HCT116 (cell line): ENCODE data around the gene RHOD. TPM values are rescaled to one million over a fixed set of nuclear protein-coding genes. Genes with fewer than 3 reads are reported as not detected.

Source experiments
- ATAC-seq: fragments of 200-7000 bp; cut with Tn5 transposase; 2 replicates; pipeline ENCODE4 v1.9.1; 2020; ENCODE audit warnings: mild to moderate bottlenecking, moderate library complexity
- BruUV-seq: library from RNA; stranded (reverse); fragments of 400-500 nt; replicated peaks from 2 replicates; lab custom pipeline; 2021; lab: Mats Ljungman, UMichigan
- CTCF ChIA-PET: fragments of 300-600 bp; sonication (Branson Sonifier 250); formaldehyde crosslinking; loops from one replicate; lab custom pipeline; 2021; ENCODE audit warnings: antibody characterized with exemption; lab: Charles Lee
- POLR2A ChIA-PET: fragments of 300-600, 350-600 bp; sonication (Branson Sonifier 250); formaldehyde crosslinking; loops from one replicate; lab custom pipeline; 2021; ENCODE audit warnings: antibody characterized with exemption; lab: Charles Lee
- RAD21 ChIA-PET, 2 experiments: fragments of 300-600 bp; sonication (Branson Sonifier 250); formaldehyde crosslinking; loops; one replicate each; lab custom pipeline; 2023; ENCODE audit warnings: low total read pairs in 2 of 2; ENCODE audit not compliant: uncharacterized antibody in 2 of 2, unreplicated experiment in 2 of 2, low non-redundant PET in 1 of 2; lab: Charles Lee
- DNase-seq: peaks from one replicate; pipeline ENCODE4 v3.0.0-alpha.2; 2010; ENCODE audit warnings: low read depth, low spot score
- H2AFZ ChIP-seq: fragments of 200-600 bp; shearing (Covaris generic), sonication (generic); 2 replicates; pipeline ENCODE4 v1.6.1; 2017; ENCODE audit warnings: low read depth, mixed run types, mixed read lengths, antibody characterized with exemption, low read length; ENCODE audit not compliant: poor library complexity, severe bottlenecking
- H3K27ac ChIP-seq: 2 replicates; pipeline ENCODE4 v1.5.1; 2012; ENCODE audit warnings: low read depth, low read length
- H3K27me3 ChIP-seq: fragments of 200-600 bp; sonication (generic); 2 replicates; pipeline ENCODE4 v1.6.1; 2016; ENCODE audit warnings: mixed run types, low read length, mixed read lengths; ENCODE audit not compliant: insufficient read depth
- H3K36me3 ChIP-seq, 2 experiments: fragments of 200-500 bp in 1 of 2; fragments of 200-600 bp in 1 of 2; sonication (Bioruptor generic) in 1 of 2; sonication (generic) in 1 of 2; 2 replicates each; pipeline versions ENCODE4 v1.5.1 to v1.6.1; 2014 to 2016; ENCODE audit warnings: low read length in 2 of 2, inconsistent platforms in 1 of 2, mixed read lengths in 1 of 2, mixed run types in 1 of 2; ENCODE audit not compliant: insufficient read depth in 2 of 2, control insufficient read depth in 1 of 2
- H3K4me1 ChIP-seq, 2 experiments: fragments of 200-600 bp in 1 of 2; sonication (generic) in 1 of 2; 2 replicates each; pipeline versions ENCODE4 v1.5.1 to v1.6.1; 2012 to 2017; ENCODE audit warnings: low read length in 2 of 2, inconsistent platforms in 1 of 2, mild to moderate bottlenecking in 1 of 2, mixed read lengths in 1 of 2, mixed run types in 1 of 2, moderate library complexity in 1 of 2; ENCODE audit not compliant: insufficient read depth in 2 of 2, control insufficient read depth in 1 of 2
- H3K4me2 ChIP-seq: fragments of 200-600 bp; sonication (generic); 2 replicates; pipeline ENCODE4 v1.6.1; 2017; ENCODE audit warnings: mixed run types, low read length, mixed read lengths
- H3K4me3 ChIP-seq, 2 experiments: fragments of 200-600 bp in 1 of 2; sonication (generic) in 1 of 2; replicated peaks in 1 of 2; 2 replicates each; pipeline ENCODE4 v1.5.1; 2011 to 2016; ENCODE audit warnings: low read length in 2 of 2, control low read depth in 1 of 2, low read depth in 1 of 2, mild to moderate bottlenecking in 1 of 2, mixed read lengths in 1 of 2, mixed run types in 1 of 2
- H3K79me2 ChIP-seq: fragments of 200-600 bp; sonication (generic); 2 replicates; pipeline ENCODE4 v1.6.1; 2017; ENCODE audit warnings: mild to moderate bottlenecking, mixed run types, low read length, moderate library complexity, mixed read lengths; ENCODE audit not compliant: insufficient read depth
- H3K9ac ChIP-seq: fragments of 200-600 bp; sonication (generic); 2 replicates; pipeline ENCODE4 v1.6.1; 2016; ENCODE audit warnings: low read length, mixed read lengths
- H3K9me2 ChIP-seq: fragments of 200-600 bp; sonication (generic), shearing (Covaris generic); 2 replicates; pipeline ENCODE4 v1.6.1; 2017; ENCODE audit warnings: mixed run types, mild to moderate bottlenecking, moderate library complexity; ENCODE audit not compliant: insufficient read depth
- H3K9me3 ChIP-seq, 2 experiments: fragments of 200-500 bp in 1 of 2; fragments of 200-600 bp in 1 of 2; sonication (Bioruptor generic) in 1 of 2; sonication (generic) in 1 of 2; 2 replicates each; pipeline ENCODE4 v1.6.1; 2014 to 2017; ENCODE audit warnings: low read length in 2 of 2, mixed read lengths in 2 of 2, inconsistent platforms in 1 of 2, low read depth in 1 of 2, mild to moderate bottlenecking in 1 of 2, mixed run types in 1 of 2, moderate library complexity in 1 of 2; ENCODE audit not compliant: control insufficient read depth in 1 of 2, insufficient read depth in 1 of 2
- H4K20me1 ChIP-seq: fragments of 200-600 bp; sonication (generic), shearing (Covaris generic); 2 replicates; pipeline ENCODE4 v1.6.1; 2017; ENCODE audit warnings: mixed run types, mild to moderate bottlenecking, moderate library complexity; ENCODE audit not compliant: insufficient read depth
- ATF3 ChIP-seq: IDR thresholded peaks from 2 replicates; pipeline ENCODE4 v1.6.1; 2012
- CEBPB ChIP-seq: IDR thresholded peaks from 2 replicates; pipeline ENCODE4 v1.6.1; 2012; ENCODE audit warnings: low read depth
- ELF1 ChIP-seq: IDR thresholded peaks from 2 replicates; pipeline ENCODE4 v1.6.1; 2012; ENCODE audit warnings: low read depth, borderline replicate concordance
- EZH2 ChIP-seq: fragments of 200-600 bp; sonication (generic); IDR thresholded peaks from 2 replicates; pipeline ENCODE4 v1.6.1; 2017; ENCODE audit warnings: antibody characterized with exemption, mixed run types
- EZH2phosphoT487 ChIP-seq: fragments of 200-600 bp; IDR thresholded peaks from 2 replicates; pipeline ENCODE4 v1.6.1; 2018; ENCODE audit warnings: antibody characterized with exemption, borderline replicate concordance
- RAD21 ChIP-seq: IDR thresholded peaks from 2 replicates; pipeline ENCODE4 v1.6.1; 2012; ENCODE audit warnings: low read depth, mild to moderate bottlenecking
- SP1 ChIP-seq: IDR thresholded peaks from 2 replicates; pipeline ENCODE4 v1.6.1; 2012; ENCODE audit warnings: low read depth
- SRF ChIP-seq: IDR thresholded peaks from 2 replicates; pipeline ENCODE4 v1.6.1; 2012; ENCODE audit warnings: low read depth
- TCF7L2 ChIP-seq: IDR thresholded peaks from 2 replicates; pipeline ENCODE4 v1.7.0; 2011; ENCODE audit warnings: borderline replicate concordance, inconsistent platforms; ENCODE audit not compliant: insufficient read depth, insufficient read length; ENCODE audit errors: extremely low read depth
- ZBTB33 ChIP-seq: IDR thresholded peaks from 2 replicates; pipeline ENCODE4 v1.6.1; 2011; ENCODE audit warnings: mild to moderate bottlenecking, low read length, moderate library complexity; ENCODE audit not compliant: insufficient replicate concordance; ENCODE audit errors: extremely low read depth
- ZFX ChIP-seq: fragments of 450-650 bp; IDR thresholded peaks from 2 replicates; pipeline ENCODE4 v1.6.1; 2017
- ZNF274 ChIP-seq: fragments of 200-500 bp; sonication (Bioruptor generic); IDR thresholded peaks from 2 replicates; pipeline ENCODE4 v1.6.1; 2014; ENCODE audit warnings: mild to moderate bottlenecking, low read depth, low read length, inconsistent platforms
- intact Hi-C: fragments of 100-400 bp; cut with micrococcal nuclease; formaldehyde crosslinking; loops from 2 replicates; pipeline ENCODE4 v1.10.0; 2022
- total RNA-seq: library from RNA; stranded (reverse); gene quantifications from one replicate; pipeline ENCODE4 v1.2.1, GENCODE V29; 2021; ENCODE audit not compliant: unreplicated experiment

RHOD gene
- total RNA-seq, 1 experiment from 2014 or later: 42.0 TPM

- ChIA-PET CTCF (interaction anchor here (1.6 to 2.1 kb wide), 2 partner anchors 9 to 18 kb away, joined by 6 to 9 read pairs; no protein-coding TSS in a partner anchor), POLR2A (no interaction called here), RAD21 (interaction anchor here in 1 of 2 experiments (1.9 kb wide), 1 partner anchor 19 kb away, joined by 4 read pairs; no protein-coding TSS in a partner anchor)
Measured at GRCh38 chr11:67072295-67072694, 15.6 kb downstream of the RHOD start.

GRCh38 chr11:67073908-67074307 lies 17.3 kb downstream of the RHOD start:
- H3K9me3 ChIP-seq: no peaks in the 10 kb centered on the region
- H3K4me3 ChIP-seq: no peak overlapping the region
- no peak for DNase-seq
- no peaks in the 10 kb centered on the region for H3K79me2 ChIP-seq
- no peaks in the 10 kb centered on the region for H3K27me3 ChIP-seq
- ChIA-PET CTCF (interaction anchor here (0.7 to 1.3 kb wide), 2 partner anchors 11 to 16 kb away, joined by 3 read pairs; no protein-coding TSS in a partner anchor), POLR2A (no interaction called here), RAD21 (interaction anchor here in 1 of 2 experiments (1.9 kb wide), 1 partner anchor 20 kb away, joined by 4 read pairs; no protein-coding TSS in a partner anchor)
- H3K4me2 ChIP-seq: no peak overlapping the region
- H3K9me2 ChIP-seq: no peaks in the 10 kb centered on the region
- H3K27ac ChIP-seq: no peak overlapping the region
- H3K36me3 ChIP-seq: peaks cover 0 to 4% of the 10 kb centered on the region in 2 experiments; a peak in 2 of 4 replicates
- TF ChIP-seq EZH2 (no peak), CEBPB (no peak), RAD21 (no peak), ZNF274 (no peak), SP1 (no peak), ELF1 (no peak), ZBTB33 (no peak), ZFX (no peak), SRF (no peak)
- no TSS peak for BruUV-seq
- H4K20me1 ChIP-seq: no peaks in the 10 kb centered on the region
- peaks cover 11 to 32% of the 10 kb centered on the region in 2 experiments for H3K4me1 ChIP-seq
- intact Hi-C loops: no loop called here
- no peak overlapping the region for H3K9ac ChIP-seq
- no peak for ATAC-seq
- no peak overlapping the region for H2AFZ ChIP-seq

More at GRCh38 chr11:67072295-67072694, 15.6 kb downstream of the RHOD start:
- H3K27me3 ChIP-seq: no peaks in the 10 kb centered on the region
- intact Hi-C loops: no loop called here
- H3K36me3 ChIP-seq: peaks cover 0 to 4% of the 10 kb centered on the region in 2 experiments; a peak in 2 of 4 replicates
- DNase-seq (no peak), ATAC-seq (no peak)
- H3K4me3 ChIP-seq: no peak overlapping the region
- no peaks in the 10 kb centered on the region for H4K20me1 ChIP-seq
- no peak overlapping the region for H3K9ac ChIP-seq
- no TSS peak for BruUV-seq
- H3K79me2 ChIP-seq: no peaks in the 10 kb centered on the region
- TF ChIP-seq EZH2phosphoT487 (no peak), TCF7L2 (no peak), ATF3 (no peak)
- H3K9me2 ChIP-seq: no peaks in the 10 kb centered on the region
- no peak overlapping the region for H3K27ac ChIP-seq
- no peaks in the 10 kb centered on the region for H3K9me3 ChIP-seq
- H3K4me2 ChIP-seq: no peak overlapping the region
- H3K4me1 ChIP-seq: peaks cover 0 to 16% of the 10 kb centered on the region in 2 experiments; a peak in 3 of 4 replicates
- H2AFZ ChIP-seq: no peak overlapping the region
